ENCODE results near the gene GFOD1. TPM values are rescaled to one million over a fixed set of nuclear protein-coding genes. Genes with fewer than 3 reads are reported as not detected.

The GFOD1 gene
- total and polyA plus RNA-seq, 7 donors: 5.9 to 34.2 (median 16.7) TPM

DNA sequence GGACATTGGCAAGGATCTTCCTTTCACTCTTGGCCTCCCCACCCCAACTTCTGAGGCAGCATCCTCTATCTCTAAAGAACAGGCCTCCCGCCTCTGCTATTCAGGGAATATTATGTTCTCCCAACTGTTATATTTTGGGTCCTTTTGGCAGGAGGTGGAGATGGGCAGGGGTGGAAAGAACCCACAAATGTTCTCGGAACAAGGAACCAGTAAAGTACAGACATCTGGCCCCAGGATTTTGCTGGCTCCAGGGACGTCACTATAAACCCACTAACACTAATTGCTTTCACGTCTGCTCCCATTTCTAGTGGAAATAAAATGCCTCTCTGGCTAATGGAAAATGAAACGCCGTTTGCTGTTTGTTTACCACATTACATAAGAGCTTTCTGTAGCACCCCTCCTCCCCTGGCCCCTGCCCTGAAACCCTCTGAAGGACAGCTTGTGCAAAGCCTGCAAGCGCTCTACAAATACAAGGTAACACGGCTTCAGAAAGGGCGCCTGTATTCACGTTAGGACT lies 81.4 kb downstream of the GFOD1 start:
- intact Hi-C loops (cut with DNase I): loop anchor here in 1 of 2 donors (10.0 kb wide), 1 partner anchor 51 kb away; no protein-coding TSS in a partner anchor
- peak in 1 of 4 donors; percentile 39 for ATAC-seq
- H3K27ac ChIP-seq: peak overlapping the region; percentile 66
- H3K27me3 ChIP-seq (ENCODE audit: insufficient read depth in 3 of 3, low read length in 2 of 3): no peaks in the 10 kb centered on the region
- 33 to 51% (median 37%) methylated on average over 10 of the region's 10 CpGs for WGBS, 3 donors
- H3K36me3 ChIP-seq (ENCODE audit: insufficient read depth in 1 of 2, low read depth in 1 of 2): no peaks in the 10 kb centered on the region
- no peak overlapping the region for H3K4me3 ChIP-seq
- peak in 1 of 2 donors; percentile 59 for DNase-seq
- peaks cover 70% of the 10 kb centered on the region for H3K4me1 ChIP-seq
- H3K9me3 ChIP-seq: no peaks in the 10 kb centered on the region
- TF ChIP-seq, protein P1, sequence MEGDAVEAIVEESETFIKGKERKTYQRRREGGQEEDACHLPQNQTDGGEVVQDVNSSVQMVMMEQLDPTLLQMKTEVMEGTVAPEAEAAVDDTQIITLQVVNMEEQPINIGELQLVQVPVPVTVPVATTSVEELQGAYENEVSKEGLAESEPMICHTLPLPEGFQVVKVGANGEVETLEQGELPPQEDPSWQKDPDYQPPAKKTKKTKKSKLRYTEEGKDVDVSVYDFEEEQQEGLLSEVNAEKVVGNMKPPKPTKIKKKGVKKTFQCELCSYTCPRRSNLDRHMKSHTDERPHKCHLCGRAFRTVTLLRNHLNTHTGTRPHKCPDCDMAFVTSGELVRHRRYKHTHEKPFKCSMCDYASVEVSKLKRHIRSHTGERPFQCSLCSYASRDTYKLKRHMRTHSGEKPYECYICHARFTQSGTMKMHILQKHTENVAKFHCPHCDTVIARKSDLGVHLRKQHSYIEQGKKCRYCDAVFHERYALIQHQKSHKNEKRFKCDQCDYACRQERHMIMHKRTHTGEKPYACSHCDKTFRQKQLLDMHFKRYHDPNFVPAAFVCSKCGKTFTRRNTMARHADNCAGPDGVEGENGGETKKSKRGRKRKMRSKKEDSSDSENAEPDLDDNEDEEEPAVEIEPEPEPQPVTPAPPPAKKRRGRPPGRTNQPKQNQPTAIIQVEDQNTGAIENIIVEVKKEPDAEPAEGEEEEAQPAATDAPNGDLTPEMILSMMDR (IDR thresholded peaks at IDR 0.05): no peak

DNA sequence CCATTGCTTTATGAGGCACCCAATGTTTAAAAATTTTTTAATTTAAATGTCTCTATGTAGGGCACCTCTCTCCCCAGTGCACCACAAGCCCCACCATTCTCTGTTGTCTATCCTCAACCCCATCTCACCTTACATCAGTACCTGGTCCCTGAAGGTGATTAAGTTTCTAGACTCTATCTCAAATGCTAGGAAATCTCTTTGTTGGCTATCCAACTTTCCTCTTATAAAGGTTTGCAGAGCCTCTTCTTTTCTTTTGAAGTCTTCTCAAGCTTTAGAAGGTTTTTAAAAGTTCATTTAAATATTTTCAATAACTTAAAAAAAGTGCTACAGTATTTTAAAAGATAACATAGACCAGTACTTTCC lies 82.5 kb downstream of the GFOD1 start:
- no peaks in the 10 kb centered on the region for H3K36me3 ChIP-seq (ENCODE audit: insufficient read depth in 1 of 2, low read depth in 1 of 2)
- ATAC-seq (no peak), DNase-seq (no peak)
- H3K4me3 ChIP-seq: no peak overlapping the region
- H3K4me1 ChIP-seq: peaks cover 58% of the 10 kb centered on the region
- intact Hi-C loops (cut with DNase I): loop anchor here in 1 of 2 donors (10.0 kb wide), 1 partner anchor 50 kb away; no protein-coding TSS in a partner anchor
- TF ChIP-seq, protein P1 (IDR thresholded peaks at IDR 0.05): no peak
- no peaks in the 10 kb centered on the region for H3K27me3 ChIP-seq (ENCODE audit: insufficient read depth in 3 of 3, low read length in 2 of 3)
- no peaks in the 10 kb centered on the region for H3K9me3 ChIP-seq
- peak overlapping the region; percentile 38 for H3K27ac ChIP-seq

DNA sequence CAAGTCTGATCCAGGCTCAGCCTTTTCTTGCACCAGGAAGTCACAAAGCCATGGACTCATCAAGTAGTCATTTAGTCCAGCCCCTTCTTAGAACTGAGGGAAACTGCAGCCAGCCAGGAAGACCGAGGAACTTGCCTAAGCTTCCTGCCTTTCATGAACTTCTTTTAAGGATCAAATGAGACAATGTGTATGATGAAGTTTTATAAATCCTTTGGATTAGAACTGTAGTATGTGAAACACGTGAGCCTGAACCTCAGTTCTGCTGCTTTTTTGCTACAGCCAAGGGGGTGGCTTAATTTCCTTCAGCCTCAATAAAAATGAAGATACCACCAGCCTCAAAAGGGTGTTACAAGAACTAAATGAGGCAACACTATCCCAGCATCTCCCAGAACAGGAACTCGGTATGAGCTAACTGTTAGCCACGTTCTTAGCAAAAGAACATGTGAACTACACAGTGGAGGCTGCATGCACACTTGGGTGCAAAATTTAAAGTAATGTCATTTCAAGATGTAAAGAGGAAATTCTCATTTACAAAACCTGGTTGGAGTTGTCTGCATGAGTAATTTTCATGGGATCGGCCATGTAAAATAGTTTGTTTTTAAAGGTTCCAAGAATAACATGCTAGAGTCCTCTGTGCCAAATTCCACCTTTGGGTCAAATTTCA lies 83.0 kb downstream of the GFOD1 start:
- no peaks in the 10 kb centered on the region for H3K36me3 ChIP-seq (ENCODE audit: insufficient read depth in 1 of 2, low read depth in 1 of 2)
- TF ChIP-seq, protein P1 (IDR thresholded peaks at IDR 0.05): no peak
- intact Hi-C loops (cut with DNase I): loop anchor here in 1 of 2 donors (10.0 kb wide), 1 partner anchor 50 kb away; no protein-coding TSS in a partner anchor
- DNase-seq: no peak
- ATAC-seq: peak in 2 of 4 donors; percentile 31 to 47
- peak overlapping the region; percentile 38 for H3K27ac ChIP-seq
- H3K9me3 ChIP-seq: no peaks in the 10 kb centered on the region
- peaks cover 55% of the 10 kb centered on the region for H3K4me1 ChIP-seq
- H3K4me3 ChIP-seq: no peak overlapping the region
- no peaks in the 10 kb centered on the region for H3K27me3 ChIP-seq (ENCODE audit: insufficient read depth in 3 of 3, low read length in 2 of 3)
- WGBS, 3 donors: 25 to 48% (median 37%) methylated on average over 5 of the region's 5 CpGs

DNA sequence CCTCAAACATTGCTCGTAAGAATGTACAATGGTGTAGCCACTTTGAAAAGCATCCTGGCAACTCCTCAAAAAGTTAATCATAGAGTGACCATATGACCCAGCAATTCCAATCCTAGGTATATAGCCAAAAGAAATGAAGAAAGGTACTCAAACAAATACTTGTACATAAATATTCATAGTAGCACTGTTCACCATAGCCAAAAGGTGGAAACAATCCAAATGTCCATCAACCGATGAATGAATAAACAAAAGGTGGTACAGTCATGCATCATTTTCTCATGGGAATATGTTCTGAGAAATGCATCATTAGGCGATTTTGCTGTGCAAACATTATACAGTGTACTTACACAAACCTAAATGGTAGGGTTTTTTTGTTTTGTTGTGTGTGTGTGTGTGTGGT lies 84.7 kb downstream of the GFOD1 start:
- peaks cover 58% of the 10 kb centered on the region for H3K4me1 ChIP-seq
- no peak for ATAC-seq
- intact Hi-C loops (cut with DNase I): loop anchor here in 1 of 2 donors (10.0 kb wide), 1 partner anchor 48 kb away; no protein-coding TSS in a partner anchor

More for the DNA sequence above, 84.7 kb downstream of the GFOD1 start:
- 82 to 90% (median 84%) methylated on average over 3 of the region's 3 CpGs for whole genome bisulfite sequencing, 3 donors
- no peak for DNase-seq
- H3K27ac ChIP-seq: no peak overlapping the region
- no peaks in the 10 kb centered on the region for H3K36me3 ChIP-seq (ENCODE audit: insufficient read depth in 1 of 2, low read depth in 1 of 2)
- no peak overlapping the region for H3K4me3 ChIP-seq
- TF ChIP-seq, protein P1 (IDR thresholded peaks at IDR 0.05): no peak
- no peaks in the 10 kb centered on the region for H3K9me3 ChIP-seq
- H3K27me3 ChIP-seq (ENCODE audit: insufficient read depth in 3 of 3, low read length in 2 of 3): no peaks in the 10 kb centered on the region

Data from psoas muscle (tissue), 8 donors.